SK-N-MC (cell line): Measurements from ENCODE around the gene IL21R.
"Not testable (repeated sequence)": the region's sequence is repeated elsewhere in the genome, so short reads cannot be mapped to it uniquely, and the experiment has no call there.

ENCODE experiments used
- DNase-seq: peaks from one replicate; pipeline ENCODE4 v3.0.0-alpha.2; 2011; ENCODE audit warnings: low read depth, low spot score
- H3K27ac ChIP-seq: fragments of 200-600 bp; sonication (generic); 2 replicates; pipeline ENCODE4 v1.5.1; 2016; ENCODE audit warnings: mixed run types
- H3K36me3 ChIP-seq: fragments of 200-600 bp; sonication (generic); 2 replicates; pipeline ENCODE4 v1.6.1; 2017; ENCODE audit warnings: antibody characterized with exemption, low read length, mixed read lengths; ENCODE audit not compliant: insufficient read depth
- H3K4me3 ChIP-seq: fragments of 200-600 bp; sonication (generic); 2 replicates; pipeline ENCODE4 v1.5.1; 2016
- H3K9ac ChIP-seq: fragments of 200-600 bp; sonication (generic); 2 replicates; pipeline ENCODE4 v1.8.0; 2017; ENCODE audit warnings: mixed run types, mixed read lengths; ENCODE audit not compliant: insufficient read length
- H3K9me3 ChIP-seq: fragments of 200-600 bp; sonication (generic); 2 replicates; pipeline ENCODE4 v1.6.1; 2017; ENCODE audit warnings: low read depth, mild to moderate bottlenecking, antibody characterized with exemption, low read length, moderate library complexity, mixed read lengths
- EZH2 ChIP-seq: fragments of 200-600 bp; sonication (generic); IDR thresholded peaks from one replicate; pipeline ENCODE4 v1.6.1; 2017; ENCODE audit warnings: antibody characterized with exemption
- FOXP2 ChIP-seq: optimal IDR thresholded peaks from 2 replicates; pipeline ENCODE3; 2011; ENCODE audit warnings: mild to moderate bottlenecking, moderate library complexity; ENCODE audit not compliant: insufficient read depth; ENCODE audit errors: extremely low read length, control extremely low read depth
- POLR2AphosphoS5 ChIP-seq: IDR thresholded peaks from 2 replicates; pipeline ENCODE4 v1.6.1; 2012; ENCODE audit warnings: mild to moderate bottlenecking, low read depth, low read length, borderline replicate concordance

IL21R gene

GRCh38 chr16:27390151-27390550 lies 11.8 kb upstream of the IL21R start:
- TF ChIP-seq EZH2 (no peak), POLR2AphosphoS5 (no peak), FOXP2 (no peak)
- DNase-seq, result no peak
- Histone ChIP-seq H3K27ac (no peak overlapping the region), H3K9me3 (no peaks in the 10 kb centered on the region), H3K9ac (no peak overlapping the region), H3K36me3 (no peaks in the 10 kb centered on the region), H3K4me3 (no peak overlapping the region)

GRCh38 chr16:27392671-27393070 lies 9.3 kb upstream of the IL21R start:
- Histone ChIP-seq H3K27ac (no peak overlapping the region), H3K36me3 (no peaks in the 10 kb centered on the region), H3K4me3 (no peak overlapping the region), H3K9me3 (peaks cover 5% of the 10 kb centered on the region; the same call in 1 of the 2 replicates), H3K9ac (no peak overlapping the region)
- no peak for DNase-seq
- TF ChIP-seq FOXP2 (no peak), POLR2AphosphoS5 (no peak), EZH2 (no peak)

DNA sequence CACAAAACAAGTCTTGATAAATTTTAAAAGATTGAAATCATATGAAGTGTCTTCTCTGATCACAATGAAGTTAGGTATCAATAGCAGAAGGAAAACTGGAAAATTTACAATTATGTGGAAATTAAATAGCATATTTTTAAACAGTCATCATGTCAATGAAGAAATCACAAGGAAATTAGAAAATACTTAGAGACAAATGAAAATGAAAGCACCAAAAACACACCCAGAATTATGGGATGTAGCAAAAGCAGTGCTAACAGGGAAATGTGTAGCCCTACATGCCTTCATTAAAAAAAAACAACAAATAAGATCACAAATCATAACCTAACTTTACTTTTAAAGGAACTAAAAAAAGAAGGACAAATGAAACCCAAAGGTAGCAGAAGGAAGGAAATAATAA lies 7.5 kb upstream of the IL21R start:
- no peak for DNase-seq
- H3K4me3 ChIP-seq, result no peak overlapping the region
- H3K27ac ChIP-seq, result no peak overlapping the region
- TF ChIP-seq EZH2, result no peak
- no peak for TF ChIP-seq POLR2AphosphoS5
- no peak for TF ChIP-seq FOXP2
- H3K9ac ChIP-seq, result no peak overlapping the region
- no peaks in the 10 kb centered on the region for H3K36me3 ChIP-seq
- peaks cover 5% of the 10 kb centered on the region; the same call in 1 of the 2 replicates for H3K9me3 ChIP-seq

GRCh38 chr16:27398341-27398893 lies 3.6 kb upstream of the IL21R start:
- not testable (repeated sequence) for H3K9ac ChIP-seq, H3K4me3 ChIP-seq, H3K9me3 ChIP-seq, H3K27ac ChIP-seq, DNase-seq, H3K36me3 ChIP-seq

DNA sequence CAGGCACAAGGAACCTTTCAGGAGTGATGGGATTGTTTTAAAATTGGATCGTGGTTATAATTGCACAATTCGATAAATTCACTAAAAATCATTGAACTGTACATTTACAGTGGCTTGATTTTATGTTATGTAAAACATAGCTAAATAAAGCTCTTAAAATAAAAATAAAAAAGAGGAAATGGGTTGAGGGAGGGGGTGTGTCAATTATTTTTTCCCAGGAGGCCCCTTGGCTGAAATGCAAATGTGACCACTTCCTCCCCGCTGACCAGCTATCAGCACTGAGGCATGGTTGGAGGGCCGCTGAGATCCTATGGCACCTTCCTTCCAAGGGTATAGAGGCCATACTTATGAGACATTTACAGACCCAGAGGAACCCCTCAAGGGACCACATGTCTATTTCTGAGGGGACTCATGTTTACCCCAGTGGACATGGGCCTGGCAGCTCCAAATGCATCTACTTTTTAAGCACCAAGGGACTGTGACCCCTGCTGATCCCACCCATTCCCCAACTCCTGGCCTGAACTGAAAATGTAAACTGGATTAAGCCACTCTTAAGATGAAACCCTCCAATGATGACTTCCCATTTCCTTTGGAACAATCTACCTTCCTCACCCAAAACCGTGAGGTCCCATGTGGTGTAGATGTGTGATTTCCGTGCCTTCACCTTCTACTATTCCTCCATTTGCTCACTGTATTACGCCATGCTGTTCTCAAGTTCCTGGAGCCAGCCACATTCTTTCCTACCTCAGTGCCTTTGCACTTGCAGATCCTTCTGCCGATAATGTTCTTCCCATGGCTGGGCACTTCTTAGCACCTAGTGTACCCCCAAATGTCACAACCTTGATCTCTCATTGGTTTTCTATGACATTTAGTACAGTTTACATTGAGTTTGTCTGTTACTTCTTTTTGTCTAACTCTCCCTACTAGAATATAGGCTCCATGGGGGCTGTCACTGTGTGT lies 2.8 kb upstream of the IL21R start:
- TF ChIP-seq POLR2AphosphoS5 (no peak), EZH2 (no peak), FOXP2 (no peak)
- Histone ChIP-seq H3K4me3 (no peak overlapping the region), H3K27ac (no peak overlapping the region), H3K9ac (no peak overlapping the region), H3K9me3 (peaks cover 5% of the 10 kb centered on the region; the same call in 1 of the 2 replicates), H3K36me3 (no peaks in the 10 kb centered on the region)
- DNase-seq, result no peak

DNA sequence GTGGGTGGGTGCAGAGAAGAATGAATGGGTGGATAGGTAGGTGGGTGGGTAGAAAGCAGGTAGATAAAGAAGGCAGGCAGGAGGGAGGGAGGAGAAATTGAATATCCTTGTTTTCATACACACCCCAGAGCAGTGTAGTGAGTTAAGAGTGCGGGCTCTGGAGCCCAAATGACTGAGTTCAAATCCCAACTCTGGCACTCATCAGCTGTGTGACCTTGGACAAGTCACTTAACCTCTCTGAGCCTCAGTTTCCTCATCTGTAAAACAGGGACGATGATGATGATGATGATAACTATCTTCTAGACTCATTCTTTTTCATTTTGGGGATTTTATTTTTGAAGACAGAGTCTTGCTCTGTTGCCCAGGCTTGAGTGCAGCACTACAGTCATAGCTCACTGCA lies 2.0 kb upstream of the IL21R start:
- Histone ChIP-seq H3K9me3 (peaks cover 5% of the 10 kb centered on the region; the same call in 1 of the 2 replicates), H3K27ac (no peak overlapping the region), H3K36me3 (no peaks in the 10 kb centered on the region), H3K4me3 (no peak overlapping the region), H3K9ac (no peak overlapping the region)
- TF ChIP-seq POLR2AphosphoS5, result no peak
- no peak for TF ChIP-seq FOXP2
- no peak for TF ChIP-seq EZH2
- DNase-seq, result no peak

DNA sequence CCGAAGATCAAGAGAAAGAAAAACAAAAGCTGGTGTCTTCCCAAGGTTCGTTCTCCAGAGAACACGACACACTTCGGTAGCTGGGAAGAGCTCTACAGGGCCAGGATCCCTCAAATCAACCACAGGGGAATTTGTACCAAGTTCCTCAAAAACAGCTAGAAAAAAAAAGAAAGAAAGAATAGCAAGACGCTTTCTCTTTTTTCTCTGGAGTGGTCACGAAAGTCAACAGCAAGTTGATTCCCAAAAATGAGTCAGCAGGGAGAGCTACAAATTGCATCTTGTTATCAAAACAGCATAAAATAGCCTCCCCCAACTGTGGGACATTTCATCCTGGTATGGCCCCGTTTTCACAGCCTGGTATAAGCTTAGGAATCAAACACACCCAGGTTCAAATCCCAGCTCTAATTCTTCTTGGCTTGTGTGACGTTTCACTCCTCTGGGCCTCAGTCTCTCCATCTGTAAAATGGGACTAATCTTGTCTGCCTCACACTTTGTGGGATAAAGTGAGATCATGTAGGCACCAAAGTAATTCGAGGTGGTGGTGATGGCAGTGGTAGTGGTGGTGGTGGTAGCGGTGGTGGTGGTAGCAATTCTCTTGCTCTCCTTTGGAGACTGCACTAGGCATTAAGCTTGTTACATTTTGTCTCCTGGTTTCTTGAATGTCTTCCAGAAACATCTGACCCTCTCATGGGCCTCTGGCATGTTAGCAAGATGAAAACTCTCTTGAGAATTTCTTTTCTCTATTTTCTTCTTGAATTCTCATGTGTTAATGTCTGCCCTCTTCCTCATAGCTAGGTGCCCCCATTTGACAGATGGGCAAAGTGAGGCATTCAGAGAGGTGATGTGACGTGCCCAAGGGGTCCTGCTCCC lies 988 bp upstream of the IL21R start:
- no peak overlapping the region for H3K4me3 ChIP-seq
- DNase-seq, result no peak
- H3K27ac ChIP-seq, result no peak overlapping the region
- no peaks in the 10 kb centered on the region for H3K36me3 ChIP-seq
- H3K9ac ChIP-seq, result no peak overlapping the region
- TF ChIP-seq FOXP2 (no peak), POLR2AphosphoS5 (no peak), EZH2 (no peak)
- H3K9me3 ChIP-seq, result peaks cover 5% of the 10 kb centered on the region; the same call in 1 of the 2 replicates

DNA sequence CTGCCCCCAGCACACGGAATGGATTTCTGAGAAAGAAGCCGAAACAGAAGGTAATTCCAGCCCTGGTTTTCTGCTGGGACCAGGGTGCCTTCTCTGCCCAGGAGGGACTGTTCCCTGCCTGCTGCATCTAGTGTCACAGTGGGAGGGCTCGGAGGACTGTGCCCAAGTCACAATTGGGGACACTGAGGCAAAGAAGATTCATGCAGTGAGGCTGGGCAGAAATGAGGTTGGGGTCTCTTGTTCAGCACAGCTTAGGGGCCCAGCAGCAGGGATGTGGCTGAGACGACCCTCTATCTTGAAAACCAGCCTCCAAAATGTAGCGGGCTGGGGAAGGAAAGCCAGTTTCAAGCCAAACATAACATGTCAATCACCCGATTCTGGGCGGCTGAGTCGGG lies 592 bp downstream of the IL21R start:
- H3K27ac ChIP-seq, result no peak overlapping the region
- no peak overlapping the region for H3K9ac ChIP-seq
- H3K36me3 ChIP-seq, result no peaks in the 10 kb centered on the region
- no peak for DNase-seq
- TF ChIP-seq POLR2AphosphoS5, result no peak
- TF ChIP-seq FOXP2, result no peak
- no peak for TF ChIP-seq EZH2
- no peak overlapping the region for H3K4me3 ChIP-seq
- no peaks in the 10 kb centered on the region for H3K9me3 ChIP-seq
